ENCODE measurements around the gene PTP4A1.
A peak's percentile ranks its signal among the peaks of the same experiment; 100 is the strongest.
"Not testable (repeated sequence)": the region's sequence is repeated elsewhere in the genome, so short reads cannot be mapped to it uniquely, and the experiment has no call there.

The PTP4A1 gene

DNA sequence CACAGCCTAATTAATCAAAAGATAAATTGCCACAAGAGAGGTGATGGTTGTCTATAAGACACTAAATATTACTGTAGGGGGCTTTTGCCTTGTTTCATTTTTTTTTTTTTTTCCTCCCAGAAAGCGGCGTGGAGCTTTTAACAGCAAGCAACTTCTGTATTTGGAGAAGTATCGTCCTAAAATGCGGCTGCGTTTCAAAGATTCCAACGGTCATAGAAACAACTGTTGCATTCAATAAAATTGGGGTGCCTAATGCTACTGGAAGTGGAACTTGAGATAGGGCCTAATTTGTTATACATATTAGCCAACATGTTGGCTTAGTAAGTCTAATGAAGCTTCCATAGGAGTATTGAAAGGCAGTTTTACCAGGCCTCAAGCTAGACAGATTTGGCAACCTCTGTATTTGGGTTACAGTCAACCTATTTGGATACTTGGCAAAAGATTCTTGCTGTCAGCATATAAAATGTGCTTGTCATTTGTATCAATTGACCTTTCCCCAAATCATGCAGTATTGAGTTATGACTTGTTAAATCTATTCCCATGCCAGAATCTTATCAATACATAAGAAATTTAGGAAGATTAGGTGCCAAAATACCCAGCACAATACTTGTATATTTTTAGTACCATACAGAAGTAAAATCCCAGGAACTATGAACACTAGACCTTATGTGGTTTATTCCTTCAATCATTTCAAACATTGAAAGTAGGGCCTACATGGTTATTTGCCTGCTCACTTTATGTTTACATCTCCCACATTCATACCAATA lies 7.8 kb downstream of the PTP4A1 start:
- ATAC-seq (replicated peaks) (no peak), DNase-seq (no peak)
- Mint-ChIP-seq H3K36me3 (ENCODE audit: insufficient read depth) (peaks cover 77% of the 10 kb centered on the region), H3K9me3 (no peaks in the 10 kb centered on the region), H3K27me3 (no peaks in the 10 kb centered on the region), H3K27ac (no peak overlapping the region), H3K4me3 (no peak overlapping the region), H3K4me1 (ENCODE audit: low read depth in 2 of 2) (peaks cover 2 to 14% of the 10 kb centered on the region in 2 donors)

DNA sequence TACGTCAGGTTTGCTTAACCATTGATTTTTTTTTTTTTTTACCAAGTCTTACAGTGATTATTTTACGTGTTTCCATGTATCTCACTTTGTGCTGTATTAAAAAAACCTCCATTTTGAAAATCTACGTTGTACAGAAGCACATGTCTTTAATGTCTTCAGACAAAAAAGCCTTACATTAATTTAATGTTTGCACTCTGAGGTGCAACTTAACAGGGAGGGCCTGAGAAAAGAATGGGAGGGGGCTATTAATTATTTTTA lies 8.4 kb downstream of the PTP4A1 start:
- Mint-ChIP-seq H3K36me3 (ENCODE audit: insufficient read depth) (peaks cover 80% of the 10 kb centered on the region), H3K4me1 (ENCODE audit: low read depth in 2 of 2) (peaks cover 2 to 12% of the 10 kb centered on the region in 2 donors), H3K4me3 (no peak overlapping the region), H3K27ac (no peak overlapping the region), H3K9me3 (no peaks in the 10 kb centered on the region), H3K27me3 (no peaks in the 10 kb centered on the region)
- no peak for ATAC-seq (replicated peaks)
- DNase-seq = no peak

DNA sequence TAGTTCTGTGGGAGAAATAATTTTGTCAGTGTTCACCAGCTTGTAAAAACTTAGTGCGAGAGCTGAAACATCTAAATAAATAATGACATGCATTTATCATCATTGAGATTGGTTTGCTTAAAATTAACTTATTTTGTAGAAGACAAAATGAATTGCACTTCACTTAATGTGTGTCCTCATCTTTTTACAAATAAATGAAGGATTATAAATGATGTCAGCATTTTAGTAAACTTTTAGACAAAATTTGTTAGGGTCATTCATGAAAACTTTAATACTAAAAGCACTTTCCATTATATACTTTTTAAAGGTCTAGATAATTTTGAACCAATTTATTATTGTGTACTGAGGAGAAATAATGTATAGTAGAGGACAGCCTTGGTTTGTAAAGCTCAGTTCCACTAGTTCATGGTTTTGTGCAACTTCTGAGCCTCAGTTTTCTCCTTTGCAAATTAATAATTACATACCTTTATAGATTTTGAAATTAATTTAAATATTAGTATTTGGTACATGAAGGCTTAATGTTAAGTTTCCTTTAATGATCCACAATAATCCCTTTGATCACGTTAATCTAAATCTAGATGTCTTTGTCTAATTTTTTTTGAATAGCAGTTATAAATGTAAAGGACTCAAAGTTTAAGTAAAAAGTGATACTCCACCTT lies 9.2 kb downstream of the PTP4A1 start:
- Mint-ChIP-seq H3K9me3 (no peaks in the 10 kb centered on the region), H3K27ac (no peak overlapping the region), H3K36me3 (ENCODE audit: insufficient read depth) (peaks cover 75% of the 10 kb centered on the region), H3K4me1 (ENCODE audit: low read depth in 2 of 2) (peaks cover 2 to 8% of the 10 kb centered on the region in 2 donors), H3K27me3 (no peaks in the 10 kb centered on the region), H3K4me3 (no peak overlapping the region)
- no peak for DNase-seq
- no peak for ATAC-seq (replicated peaks)

DNA sequence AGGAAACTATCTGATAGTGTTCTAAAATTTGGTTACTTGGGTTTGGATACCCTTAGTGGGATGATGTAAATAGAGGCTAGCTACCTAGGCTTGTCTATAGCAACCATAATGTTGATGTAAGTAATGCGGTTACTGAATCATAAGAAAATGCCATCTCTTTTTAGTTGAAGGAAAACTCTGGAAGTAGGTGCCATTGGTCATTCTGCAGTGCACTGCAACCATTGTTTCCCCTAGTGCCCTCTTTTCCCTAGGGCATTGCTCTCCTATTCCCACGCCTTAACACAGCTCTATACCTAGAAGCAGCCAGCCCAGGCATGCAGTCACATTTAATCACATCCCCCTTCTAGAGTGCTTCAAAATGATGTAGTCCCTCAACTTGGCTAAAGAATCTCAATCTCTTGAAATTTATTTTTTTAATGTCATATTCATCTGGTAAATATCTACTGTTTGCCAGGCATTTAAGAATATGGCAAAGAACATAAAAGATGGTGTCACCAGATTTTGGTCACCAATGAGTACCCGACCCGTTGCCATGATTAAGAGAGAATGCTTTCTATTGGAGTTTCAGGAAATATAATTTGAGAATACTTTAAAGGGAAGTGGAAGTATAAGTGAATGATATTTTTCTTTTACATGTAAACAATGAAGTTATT lies 10.4 kb downstream of the PTP4A1 start:
- Mint-ChIP-seq H3K4me1 (ENCODE audit: low read depth in 2 of 2) (no peaks in the 10 kb centered on the region), H3K27me3 (peaks cover 0 to 9% of the 10 kb centered on the region in 2 donors), H3K9me3 (no peaks in the 10 kb centered on the region), H3K27ac (peak overlapping the region in 1 of 2 donors; percentile 8), H3K36me3 (ENCODE audit: insufficient read depth) (peaks cover 72% of the 10 kb centered on the region), H3K4me3 (no peak overlapping the region)
- DNase-seq (no peak), ATAC-seq (replicated peaks) (no peak)

DNA sequence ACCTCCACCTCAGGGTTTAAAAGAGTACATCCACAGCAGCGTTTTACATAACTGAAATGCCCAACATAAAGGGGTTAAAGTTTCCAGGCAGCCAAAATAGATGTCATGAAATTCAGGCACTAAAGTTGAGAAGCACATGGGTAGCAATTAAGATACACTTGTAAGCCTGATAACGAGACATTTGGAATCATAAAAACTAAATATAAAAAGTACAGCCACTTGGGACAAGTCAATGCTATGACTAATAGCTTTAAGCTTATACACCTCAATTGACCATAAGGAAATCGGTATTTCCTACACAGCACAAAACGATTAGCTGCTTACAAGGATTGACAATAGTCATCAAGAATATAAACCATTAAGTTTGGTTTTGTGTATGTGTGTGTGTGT lies 11.8 kb downstream of the PTP4A1 start:
- peaks cover 0 to 12% of the 10 kb centered on the region in 2 donors for H3K27me3 Mint-ChIP-seq
- no peak overlapping the region for H3K27ac Mint-ChIP-seq
- H3K4me3 Mint-ChIP-seq = no peak overlapping the region
- no peak for ATAC-seq (replicated peaks)
- H3K9me3 Mint-ChIP-seq = no peaks in the 10 kb centered on the region
- no peak for DNase-seq
- no peaks in the 10 kb centered on the region for H3K4me1 Mint-ChIP-seq (ENCODE audit: low read depth in 2 of 2)
- H3K36me3 Mint-ChIP-seq (ENCODE audit: insufficient read depth) = peaks cover 66% of the 10 kb centered on the region

DNA sequence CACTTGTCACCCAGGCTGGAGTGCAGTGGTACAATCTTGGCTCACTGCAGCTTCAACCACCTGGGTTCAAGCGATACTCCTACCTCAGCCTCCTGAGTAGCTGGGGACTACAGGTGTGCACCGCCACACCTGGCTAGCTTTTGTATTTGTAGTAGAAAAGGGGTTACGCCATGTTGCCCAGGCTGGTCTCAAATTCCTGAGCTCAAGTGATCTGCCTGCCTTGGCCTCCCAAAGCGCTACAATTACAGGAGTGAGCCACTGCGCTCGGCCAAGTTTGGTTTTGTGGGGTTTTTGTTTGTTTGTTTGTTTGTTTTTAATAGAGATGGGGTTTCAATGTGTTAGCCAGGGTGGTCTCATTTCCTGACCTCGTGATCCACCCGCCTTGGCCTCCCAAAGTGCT lies 12.3 kb downstream of the PTP4A1 start:
- DNase-seq = no peak
- H3K9me3 Mint-ChIP-seq = no peaks in the 10 kb centered on the region
- no peak for ATAC-seq (replicated peaks)
- no peak overlapping the region for H3K4me3 Mint-ChIP-seq
- H3K27ac Mint-ChIP-seq = no peak overlapping the region
- H3K27me3 Mint-ChIP-seq = peaks cover 0 to 12% of the 10 kb centered on the region in 2 donors
- H3K36me3 Mint-ChIP-seq (ENCODE audit: insufficient read depth) = peaks cover 62% of the 10 kb centered on the region
- H3K4me1 Mint-ChIP-seq (ENCODE audit: low read depth in 2 of 2) = no peaks in the 10 kb centered on the region

DNA sequence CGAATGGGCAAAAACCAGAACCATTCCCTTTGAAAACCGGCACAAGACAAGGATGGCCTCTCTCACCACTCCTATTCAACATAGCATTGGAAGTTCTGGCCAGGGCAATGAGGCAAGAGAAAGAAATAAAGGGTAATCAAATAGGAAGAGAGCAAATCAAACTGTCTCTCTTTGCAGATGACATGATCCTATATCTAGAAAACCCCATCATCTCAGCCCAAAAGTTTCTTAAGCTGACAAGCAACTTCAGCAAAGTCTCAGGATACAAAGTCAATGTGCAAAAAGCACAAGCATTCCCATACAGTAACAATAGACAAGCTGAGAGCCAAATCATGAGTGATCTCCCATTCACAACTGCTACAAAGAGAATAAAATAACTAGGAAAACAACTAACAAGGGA lies 13.4 kb downstream of the PTP4A1 start:
- Mint-ChIP-seq H3K27me3 (peaks cover 0 to 12% of the 10 kb centered on the region in 2 donors), H3K36me3 (ENCODE audit: insufficient read depth) (peaks cover 51% of the 10 kb centered on the region)
- H3K4me1 Mint-ChIP-seq (ENCODE audit: low read depth in 2 of 2); ATAC-seq (replicated peaks); DNase-seq; H3K27ac Mint-ChIP-seq; H3K9me3 Mint-ChIP-seq; H3K4me3 Mint-ChIP-seq: not testable (repeated sequence)

DNA sequence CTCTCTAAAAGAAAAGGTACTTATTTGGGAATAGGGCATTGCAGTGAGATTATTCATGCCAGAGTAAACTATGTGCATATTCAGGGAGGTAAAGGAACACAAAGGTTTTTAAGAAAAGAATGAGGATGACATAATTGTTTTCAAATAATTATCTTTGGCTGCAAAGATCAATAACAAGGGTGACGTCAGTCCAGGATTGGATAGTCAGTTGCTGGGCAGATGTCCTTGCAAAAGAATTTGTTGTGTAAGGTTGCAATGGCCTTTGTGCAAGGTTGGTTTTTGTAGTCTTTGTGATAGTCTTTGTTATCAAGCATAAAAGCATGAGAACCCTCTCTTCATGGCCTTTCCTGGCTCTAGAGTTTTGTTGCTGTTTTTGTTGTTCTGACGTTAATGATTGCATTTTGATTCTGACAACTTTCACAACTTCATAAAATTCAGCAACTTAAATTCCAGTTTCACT lies 17.7 kb downstream of the PTP4A1 start:
- DNase-seq (no peak), ATAC-seq (replicated peaks) (no peak)
- no peaks in the 10 kb centered on the region for H3K4me1 Mint-ChIP-seq (ENCODE audit: low read depth in 2 of 2)
- H3K4me3 Mint-ChIP-seq = no peak overlapping the region
- no peaks in the 10 kb centered on the region for H3K9me3 Mint-ChIP-seq
- H3K27me3 Mint-ChIP-seq = peaks cover 10 to 12% of the 10 kb centered on the region in 2 donors
- no peak overlapping the region for H3K27ac Mint-ChIP-seq
- peaks cover 14% of the 10 kb centered on the region for H3K36me3 Mint-ChIP-seq (ENCODE audit: insufficient read depth)

DNA sequence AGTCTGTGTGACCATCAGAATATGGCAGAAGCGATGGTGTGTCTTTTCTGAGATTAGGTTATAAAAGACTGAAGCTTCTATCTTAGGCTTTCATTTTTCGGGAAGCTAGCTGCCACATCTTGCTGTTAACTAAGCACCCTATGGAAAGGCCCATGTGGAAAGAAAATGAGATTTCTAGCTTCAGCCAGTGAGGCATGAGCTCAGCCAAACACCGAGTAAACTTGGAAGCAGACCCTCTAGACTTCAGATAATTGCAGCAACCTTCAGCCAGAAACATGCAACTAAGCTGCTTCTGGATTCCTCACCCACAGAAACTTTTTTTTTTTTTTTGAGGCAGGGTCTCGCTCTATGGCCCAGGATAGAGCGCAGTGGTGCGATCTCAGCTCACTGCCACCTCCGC lies 20.6 kb downstream of the PTP4A1 start:
- Mint-ChIP-seq H3K4me3 (no peak overlapping the region), H3K27me3 (peaks cover 4 to 10% of the 10 kb centered on the region in 2 donors), H3K9me3 (no peaks in the 10 kb centered on the region), H3K27ac (no peak overlapping the region), H3K4me1 (ENCODE audit: low read depth in 2 of 2) (peaks cover 2% of the 10 kb centered on the region in 2 donors), H3K36me3 (ENCODE audit: insufficient read depth) (peaks cover 3% of the 10 kb centered on the region)
- DNase-seq (no peak), ATAC-seq (replicated peaks) (no peak)

DNA sequence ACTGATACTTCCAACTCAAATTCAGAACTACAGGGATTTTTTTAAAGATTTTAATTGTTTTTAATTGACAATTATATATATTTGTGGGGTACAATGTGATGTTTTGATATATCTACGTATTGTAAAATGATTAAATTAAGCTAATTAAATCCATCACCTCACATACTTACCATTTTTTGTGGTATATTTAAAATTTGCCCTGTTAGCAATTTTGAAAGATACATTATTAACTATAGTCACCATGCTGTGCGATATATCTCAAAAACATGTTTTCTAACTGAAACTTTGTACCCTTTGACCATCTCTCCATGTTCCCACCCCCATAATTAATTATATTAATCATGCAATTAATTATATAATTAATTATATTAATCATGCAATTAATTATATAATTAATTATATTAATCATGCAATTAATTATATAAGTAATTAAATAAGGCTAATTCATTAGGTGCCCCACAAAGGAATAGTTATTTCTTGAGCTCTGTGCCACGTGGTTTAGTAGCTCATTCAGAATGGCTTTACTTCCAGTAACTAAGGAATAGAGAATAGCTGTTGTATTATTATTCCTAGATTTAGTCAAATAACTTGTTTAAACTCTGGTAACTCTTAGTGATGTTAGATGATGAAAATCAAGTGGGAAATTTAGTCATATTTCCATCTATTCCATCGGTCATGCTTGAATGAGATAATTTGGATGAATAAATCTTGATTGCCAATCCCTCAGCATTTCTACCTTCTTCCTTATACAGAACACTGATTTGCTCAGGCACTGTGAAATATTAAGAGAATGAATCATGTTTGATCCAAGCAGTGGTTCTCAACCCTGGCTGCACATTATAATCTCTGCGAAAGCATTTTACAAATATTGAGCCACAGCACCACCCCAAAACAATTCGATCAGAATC lies 25.1 kb downstream of the PTP4A1 start:
- Mint-ChIP-seq H3K9me3 (no peaks in the 10 kb centered on the region), H3K4me1 (ENCODE audit: low read depth in 2 of 2) (peaks cover 8 to 17% of the 10 kb centered on the region in 2 donors)

DNA sequence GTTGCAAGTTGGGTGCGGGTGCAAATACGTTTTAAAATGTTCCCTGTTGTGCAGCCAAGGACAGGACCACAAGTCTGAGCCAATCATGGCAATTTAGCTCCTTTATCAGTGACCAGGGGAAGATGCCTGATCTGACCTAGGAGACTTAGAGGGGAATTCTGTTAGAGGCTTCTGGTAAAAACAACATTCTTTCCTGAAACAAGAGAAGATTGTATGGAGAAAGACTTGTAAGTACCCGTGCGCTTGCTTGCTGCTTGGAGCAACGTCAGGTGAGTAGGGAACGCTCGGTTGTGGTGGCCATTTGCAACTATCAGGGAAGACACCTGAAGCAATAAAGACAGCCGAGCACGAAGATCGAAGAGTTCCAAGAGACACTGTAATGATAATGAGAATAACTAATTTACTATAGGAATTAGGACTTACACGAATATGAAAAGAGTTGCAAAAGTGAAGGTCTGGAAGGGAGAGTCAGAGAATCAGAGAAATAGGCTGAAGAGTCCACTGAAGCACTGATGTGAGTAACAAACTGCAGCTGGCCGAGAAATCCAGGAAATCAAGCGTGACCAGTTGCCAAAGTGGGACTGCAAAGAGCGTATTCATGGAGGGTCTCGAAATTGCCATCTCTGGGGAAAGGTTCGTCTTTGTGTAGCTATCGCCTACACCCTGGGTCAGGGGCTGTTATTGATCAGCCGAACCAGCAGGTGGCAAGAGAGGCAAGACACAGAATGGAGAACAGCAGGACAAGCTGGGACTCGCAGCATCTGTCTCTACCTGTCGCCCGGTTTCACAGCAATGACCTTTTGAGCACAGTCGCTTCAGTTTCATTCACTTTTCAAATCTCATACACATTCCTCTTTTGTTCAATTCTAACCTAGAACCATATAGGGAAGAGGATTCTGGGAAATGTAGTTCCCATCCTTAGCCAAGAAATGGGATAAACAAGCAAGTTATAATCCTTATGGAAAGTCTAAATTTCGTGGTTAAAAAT lies 26.1 kb downstream of the PTP4A1 start:
- DNase-seq (peak; percentile 63 to 71 (median 70)), ATAC-seq (replicated peaks) (peak; percentile 100)
- Mint-ChIP-seq H3K9me3 (no peaks in the 10 kb centered on the region), H3K27ac (no peak overlapping the region), H3K36me3 (ENCODE audit: insufficient read depth) (peaks cover 2% of the 10 kb centered on the region), H3K4me3 (peak overlapping the region; percentile 78 to 79), H3K27me3 (peaks cover 5 to 10% of the 10 kb centered on the region in 2 donors), H3K4me1 (ENCODE audit: low read depth in 2 of 2) (peaks cover 8 to 17% of the 10 kb centered on the region in 2 donors)

More for the DNA sequence above, 25.1 kb downstream of the PTP4A1 start:
- Mint-ChIP-seq H3K36me3 (ENCODE audit: insufficient read depth) (peaks cover 2% of the 10 kb centered on the region), H3K27me3 (peaks cover 5 to 10% of the 10 kb centered on the region in 2 donors), H3K27ac (no peak overlapping the region), H3K4me3 (peak overlapping the region; percentile 78 to 79)
- no peak for ATAC-seq (replicated peaks)
- no peak for DNase-seq

DNA sequence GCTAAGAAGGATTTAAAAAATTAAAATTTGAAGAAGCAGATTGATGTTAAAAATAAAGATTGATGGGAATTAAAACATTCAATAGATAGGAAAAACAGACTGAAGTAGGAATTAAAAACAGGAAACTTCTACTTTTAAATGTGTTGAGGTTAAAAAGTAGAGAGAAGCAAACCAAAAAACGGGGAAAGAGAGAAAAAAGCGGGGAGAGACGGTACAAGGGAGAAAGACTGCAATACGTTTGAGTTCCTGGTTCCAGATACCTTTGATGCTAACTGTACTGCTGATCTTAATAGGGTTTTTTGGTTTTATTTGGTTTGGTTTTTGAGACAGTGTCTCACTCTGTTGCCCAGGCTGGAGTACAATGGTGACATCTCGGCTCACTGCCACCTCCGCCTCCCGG lies 27.0 kb downstream of the PTP4A1 start:
- Mint-ChIP-seq H3K36me3 (ENCODE audit: insufficient read depth) (peaks cover 2% of the 10 kb centered on the region), H3K4me3 (no peak overlapping the region), H3K27ac (no peak overlapping the region), H3K27me3 (peaks cover 5 to 7% of the 10 kb centered on the region in 2 donors), H3K9me3 (no peaks in the 10 kb centered on the region), H3K4me1 (ENCODE audit: low read depth in 2 of 2) (peaks cover 8 to 17% of the 10 kb centered on the region in 2 donors)
- ATAC-seq (replicated peaks) (no peak), DNase-seq (no peak)
